ENCODE results near the gene USP17L22. TPM values are rescaled to one million over a fixed set of nuclear protein-coding genes. Genes with fewer than 3 reads are reported as not detected.
A peak's percentile ranks its signal among the peaks of the same experiment; 100 is the strongest.
"Not testable (repeated sequence)": the region's sequence is repeated elsewhere in the genome, so short reads cannot be mapped to it uniquely, and the experiment has no call there.

Gene USP17L22, protein sequence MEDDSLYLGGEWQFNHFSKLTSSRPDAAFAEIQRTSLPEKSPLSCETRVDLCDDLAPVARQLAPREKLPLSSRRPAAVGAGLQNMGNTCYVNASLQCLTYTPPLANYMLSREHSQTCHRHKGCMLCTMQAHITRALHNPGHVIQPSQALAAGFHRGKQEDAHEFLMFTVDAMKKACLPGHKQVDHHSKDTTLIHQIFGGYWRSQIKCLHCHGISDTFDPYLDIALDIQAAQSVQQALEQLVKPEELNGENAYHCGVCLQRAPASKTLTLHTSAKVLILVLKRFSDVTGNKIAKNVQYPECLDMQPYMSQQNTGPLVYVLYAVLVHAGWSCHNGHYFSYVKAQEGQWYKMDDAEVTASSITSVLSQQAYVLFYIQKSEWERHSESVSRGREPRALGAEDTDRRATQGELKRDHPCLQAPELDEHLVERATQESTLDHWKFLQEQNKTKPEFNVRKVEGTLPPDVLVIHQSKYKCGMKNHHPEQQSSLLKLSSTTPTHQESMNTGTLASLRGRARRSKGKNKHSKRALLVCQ
- not detected for total RNA-seq
- long read RNA-seq, partial matches to known transcripts, result 0 of 1 reads
- long read RNA-seq, other reads (novel, unspliced or antisense), result 1 of 1 reads

DNA sequence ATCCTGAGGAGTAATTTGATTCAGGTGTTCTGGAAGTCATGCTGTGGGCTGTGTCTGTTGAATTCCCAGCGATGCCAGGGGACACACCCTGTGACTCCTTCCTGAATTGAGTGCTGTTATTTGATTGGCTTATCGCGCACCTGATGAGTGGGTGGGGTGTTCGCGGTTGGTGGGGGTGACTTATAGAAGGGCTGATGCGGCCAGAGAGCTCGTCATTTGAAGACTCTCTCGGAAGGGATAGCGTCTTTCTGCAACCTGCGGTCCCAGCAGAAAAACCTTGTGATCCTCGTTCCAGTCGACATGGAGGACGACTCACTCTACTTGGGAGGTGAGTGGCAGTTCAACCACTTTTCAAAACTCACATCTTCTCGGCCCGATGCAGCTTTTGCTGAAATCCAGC lies at the start of gene USP17L22:
TSS of gene USP17L22 (plus strand) at position 301 of the 400 bp plus-strand sequence. CDS start at position 301, 0 bp downstream.
- intact Hi-C loops (cut with DNase I); DNase-seq (ENCODE audit: low spot score): not testable (repeated sequence)

DNA sequence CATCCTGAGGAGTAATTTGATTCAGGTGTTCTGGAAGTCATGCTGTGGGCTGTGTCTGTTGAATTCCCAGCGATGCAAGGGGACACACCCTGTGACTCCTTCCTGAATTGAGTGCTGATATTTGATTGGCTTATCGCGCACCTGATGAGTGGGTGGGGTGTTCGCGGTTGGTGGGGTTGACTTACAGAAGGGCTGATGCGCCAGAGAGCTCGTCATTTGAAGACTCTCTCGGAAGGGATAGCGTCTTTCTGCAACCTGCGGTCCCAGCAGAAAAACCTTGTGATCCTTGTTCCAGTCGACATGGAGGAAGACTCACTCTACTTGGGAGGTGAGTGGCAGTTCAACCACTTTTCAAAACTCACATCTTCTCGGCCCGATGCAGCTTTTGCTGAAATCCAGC lies 47.6 kb upstream of the USP17L22 start, which contains the start of gene USP17L12:
TSS of gene USP17L12 (plus strand) at position 301 of the 400 bp plus-strand sequence. CDS start at position 301, 0 bp downstream.
- DNase-seq (ENCODE audit: low spot score); intact Hi-C loops (cut with DNase I): not testable (repeated sequence)

DNA sequence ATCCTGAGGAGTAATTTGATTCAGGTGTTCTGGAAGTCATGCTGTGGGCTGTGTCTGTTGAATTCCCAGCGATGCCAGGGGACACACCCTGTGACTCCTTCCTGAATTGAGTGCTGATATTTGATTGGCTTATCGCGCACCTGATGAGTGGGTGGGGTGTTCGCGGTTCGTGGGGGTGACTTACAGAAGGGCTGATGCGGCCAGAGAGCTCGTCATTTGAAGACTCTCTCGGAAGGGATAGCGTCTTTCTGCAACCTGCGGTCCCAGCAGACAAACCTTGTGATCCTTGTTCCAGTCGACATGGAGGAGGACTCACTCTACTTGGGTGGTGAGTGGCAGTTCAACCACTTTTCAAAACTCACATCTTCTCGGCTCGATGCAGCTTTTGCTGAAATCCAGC lies 42.8 kb upstream of the USP17L22 start, which contains the start of gene USP17L13:
TSS of gene USP17L13 (plus strand) at position 301 of the 400 bp plus-strand sequence. CDS start at position 301, 0 bp downstream.
- intact Hi-C loops (cut with DNase I); DNase-seq (ENCODE audit: low spot score): not testable (repeated sequence)

DNA sequence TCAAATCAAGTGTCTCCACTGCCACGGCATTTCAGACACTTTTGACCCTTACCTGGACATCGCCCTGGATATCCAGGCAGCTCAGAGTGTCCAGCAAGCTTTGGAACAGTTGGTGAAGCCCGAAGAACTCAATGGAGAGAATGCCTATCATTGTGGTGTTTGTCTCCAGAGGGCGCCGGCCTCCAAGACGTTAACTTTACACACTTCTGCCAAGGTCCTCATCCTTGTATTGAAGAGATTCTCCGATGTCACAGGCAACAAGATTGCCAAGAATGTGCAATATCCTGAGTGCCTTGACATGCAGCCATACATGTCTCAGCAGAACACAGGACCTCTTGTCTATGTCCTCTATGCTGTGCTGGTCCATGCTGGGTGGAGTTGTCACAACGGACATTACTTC lies 37.2 kb upstream of the USP17L22 start:
- intact Hi-C loops (cut with DNase I), result not testable (repeated sequence)
- peak; percentile 68 for DNase-seq (ENCODE audit: low spot score)

DNA sequence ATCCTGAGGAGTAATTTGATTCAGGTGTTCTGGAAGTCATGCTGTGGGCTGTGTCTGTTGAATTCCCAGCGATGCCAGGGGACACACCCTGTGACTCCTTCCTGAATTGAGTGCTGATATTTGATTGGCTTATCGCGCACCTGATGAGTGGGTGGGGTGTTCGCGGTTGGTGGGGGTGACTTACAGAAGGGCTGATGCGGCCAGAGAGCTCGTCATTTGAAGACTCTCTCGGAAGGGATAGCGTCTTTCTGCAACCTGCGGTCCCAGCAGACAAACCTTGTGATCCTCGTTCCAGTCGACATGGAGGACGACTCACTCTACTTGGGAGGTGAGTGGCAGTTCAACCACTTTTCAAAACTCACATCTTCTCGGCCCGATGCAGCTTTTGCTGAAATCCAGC lies 33.3 kb upstream of the USP17L22 start, which contains the start of gene USP17L15:
TSS of gene USP17L15 (plus strand) at position 301 of the 400 bp plus-strand sequence. CDS start at position 301, 0 bp downstream.
- DNase-seq (ENCODE audit: low spot score); intact Hi-C loops (cut with DNase I): not testable (repeated sequence)

DNA sequence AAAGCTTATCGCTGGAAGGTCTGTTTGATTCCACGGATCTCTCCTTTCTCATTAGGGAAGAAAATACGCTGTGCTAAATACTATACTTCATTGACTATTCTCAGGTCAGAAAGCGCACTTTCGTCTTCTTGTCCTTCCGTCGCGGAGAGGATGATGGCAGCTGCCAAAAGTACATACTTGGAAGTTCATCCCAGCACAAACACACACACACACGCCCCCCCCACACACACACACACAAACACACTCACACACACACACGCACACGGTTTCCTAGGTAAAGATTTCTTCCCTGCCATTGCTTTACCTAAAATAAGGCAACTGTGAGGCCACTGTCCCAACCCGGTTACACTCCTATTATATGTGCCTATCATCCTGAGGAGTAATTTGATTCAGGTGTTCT lies 29.0 kb upstream of the USP17L22 start:
- intact Hi-C loops (cut with DNase I), result not testable (repeated sequence)
- peak; percentile 64 for DNase-seq (ENCODE audit: low spot score)

DNA sequence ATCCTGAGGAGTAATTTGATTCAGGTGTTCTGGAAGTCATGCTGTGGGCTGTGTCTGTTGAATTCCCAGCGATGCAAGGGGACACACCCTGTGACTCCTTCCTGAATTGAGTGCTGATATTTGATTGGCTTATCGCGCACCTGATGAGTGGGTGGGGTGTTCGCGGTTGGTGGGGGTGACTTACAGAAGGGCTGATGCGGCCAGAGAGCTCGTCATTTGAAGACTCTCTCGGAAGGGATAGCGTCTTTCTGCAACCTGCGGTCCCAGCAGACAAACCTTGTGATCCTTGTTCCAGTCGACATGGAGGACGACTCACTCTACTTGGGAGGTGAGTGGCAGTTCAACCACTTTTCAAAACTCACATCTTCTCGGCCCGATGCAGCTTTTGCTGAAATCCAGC lies 23.8 kb upstream of the USP17L22 start, which contains the start of gene USP17L17:
TSS of gene USP17L17 (plus strand) at position 301 of the 400 bp plus-strand sequence. CDS start at position 301, 0 bp downstream.
- intact Hi-C loops (cut with DNase I); DNase-seq (ENCODE audit: low spot score): not testable (repeated sequence)

DNA sequence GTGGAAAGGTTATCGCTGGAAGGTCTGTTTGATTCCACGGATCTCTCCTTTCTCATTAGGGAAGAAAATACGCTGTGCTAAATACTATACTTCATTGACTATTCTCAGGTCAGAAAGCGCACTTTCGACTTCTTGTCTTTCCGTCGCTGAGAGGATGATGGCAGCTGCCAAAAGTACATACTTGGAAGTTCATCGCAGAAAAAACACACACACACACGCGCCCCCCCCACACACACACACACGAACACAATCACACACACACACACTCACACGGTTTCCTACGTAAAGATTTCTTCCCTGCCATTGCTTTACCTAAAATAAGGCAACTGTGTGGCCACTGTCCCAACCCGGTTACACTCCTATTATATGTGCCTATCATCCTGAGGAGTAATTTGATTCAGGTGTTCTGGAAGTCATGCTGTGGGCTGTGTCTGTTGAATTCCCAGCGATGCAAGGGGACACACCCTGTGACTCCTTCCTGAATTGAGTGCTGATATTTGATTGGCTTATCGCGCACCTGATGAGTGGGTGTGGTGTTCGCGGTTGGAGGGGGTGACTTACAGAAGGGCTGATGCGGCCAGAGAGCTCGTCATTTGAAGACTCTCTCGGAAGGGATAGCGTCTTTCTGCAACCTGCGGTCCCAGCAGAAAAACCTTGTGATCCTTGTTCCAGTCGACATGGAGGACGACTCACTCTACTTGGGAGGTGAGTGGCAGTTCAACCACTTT lies 19.3 kb upstream of the USP17L22 start, which contains the start of gene USP17L18:
TSS of gene USP17L18 (plus strand) at position 678 of the 728 bp plus-strand sequence. CDS start at position 678, 0 bp downstream.
- DNase-seq (ENCODE audit: low spot score), result peak; percentile 77
- intact Hi-C loops (cut with DNase I), result not testable (repeated sequence)

DNA sequence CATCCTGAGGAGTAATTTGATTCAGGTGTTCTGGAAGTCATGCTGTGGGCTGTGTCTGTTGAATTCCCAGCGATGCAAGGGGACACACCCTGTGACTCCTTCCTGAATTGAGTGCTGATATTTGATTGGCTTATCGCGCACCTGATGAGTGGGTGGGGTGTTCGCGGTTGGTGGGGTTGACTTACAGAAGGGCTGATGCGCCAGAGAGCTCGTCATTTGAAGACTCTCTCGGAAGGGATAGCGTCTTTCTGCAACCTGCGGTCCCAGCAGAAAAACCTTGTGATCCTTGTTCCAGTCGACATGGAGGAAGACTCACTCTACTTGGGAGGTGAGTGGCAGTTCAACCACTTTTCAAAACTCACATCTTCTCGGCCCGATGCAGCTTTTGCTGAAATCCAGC lies 14.3 kb upstream of the USP17L22 start, which contains the start of gene USP17L19:
TSS of gene USP17L19 (plus strand) at position 301 of the 400 bp plus-strand sequence. CDS start at position 301, 0 bp downstream.
- DNase-seq (ENCODE audit: low spot score); intact Hi-C loops (cut with DNase I): not testable (repeated sequence)

DNA sequence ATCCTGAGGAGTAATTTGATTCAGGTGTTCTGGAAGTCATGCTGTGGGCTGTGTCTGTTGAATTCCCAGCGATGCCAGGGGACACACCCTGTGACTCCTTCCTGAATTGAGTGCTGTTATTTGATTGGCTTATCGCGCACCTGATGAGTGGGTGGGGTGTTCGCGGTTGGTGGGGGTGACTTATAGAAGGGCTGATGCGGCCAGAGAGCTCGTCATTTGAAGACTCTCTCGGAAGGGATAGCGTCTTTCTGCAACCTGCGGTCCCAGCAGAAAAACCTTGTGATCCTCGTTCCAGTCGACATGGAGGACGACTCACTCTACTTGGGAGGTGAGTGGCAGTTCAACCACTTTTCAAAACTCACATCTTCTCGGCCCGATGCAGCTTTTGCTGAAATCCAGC lies 9.6 kb upstream of the USP17L22 start, which contains the start of gene USP17L20:
TSS of gene USP17L20 (plus strand) at position 301 of the 400 bp plus-strand sequence. CDS start at position 301, 0 bp downstream.
- DNase-seq (ENCODE audit: low spot score); intact Hi-C loops (cut with DNase I): not testable (repeated sequence)

DNA sequence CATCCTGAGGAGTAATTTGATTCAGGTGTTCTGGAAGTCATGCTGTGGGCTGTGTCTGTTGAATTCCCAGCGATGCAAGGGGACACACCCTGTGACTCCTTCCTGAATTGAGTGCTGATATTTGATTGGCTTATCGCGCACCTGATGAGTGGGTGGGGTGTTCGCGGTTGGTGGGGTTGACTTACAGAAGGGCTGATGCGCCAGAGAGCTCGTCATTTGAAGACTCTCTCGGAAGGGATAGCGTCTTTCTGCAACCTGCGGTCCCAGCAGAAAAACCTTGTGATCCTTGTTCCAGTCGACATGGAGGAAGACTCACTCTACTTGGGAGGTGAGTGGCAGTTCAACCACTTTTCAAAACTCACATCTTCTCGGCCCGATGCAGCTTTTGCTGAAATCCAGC lies 4.8 kb upstream of the USP17L22 start, which contains the start of gene USP17L21:
TSS of gene USP17L21 (plus strand) at position 301 of the 400 bp plus-strand sequence. CDS start at position 301, 0 bp downstream.
- intact Hi-C loops (cut with DNase I), result not testable (repeated sequence)

DNA sequence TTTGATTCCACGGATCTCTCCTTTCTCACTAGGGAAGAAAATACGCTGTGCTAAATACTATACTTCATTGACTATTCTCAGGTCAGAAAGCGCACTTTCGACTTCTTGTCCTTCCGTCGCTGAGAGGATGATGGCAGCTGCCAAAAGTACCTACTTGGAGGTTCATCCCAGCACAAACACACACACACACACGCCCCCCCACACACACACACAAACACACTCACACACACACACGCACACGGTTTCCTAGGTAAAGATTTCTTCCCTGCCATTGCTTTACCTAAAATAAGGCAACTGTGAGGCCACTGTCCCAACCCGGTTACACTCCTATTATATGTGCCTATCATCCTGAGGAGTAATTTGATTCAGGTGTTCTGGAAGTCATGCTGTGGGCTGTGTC lies 4.3 kb downstream of the USP17L22 start:
- peak; percentile 93 for DNase-seq (ENCODE audit: low spot score)
- intact Hi-C loops (cut with DNase I), result not testable (repeated sequence)

More for the DNA sequence above, 4.8 kb upstream of the USP17L22 start, which contains the start of gene USP17L21:
- not testable (repeated sequence) for DNase-seq (ENCODE audit: low spot score)

Other genes starting within 250 kb of the USP17L22 start
- not detected for gene FAM90A26, start 97.2 kb upstream of the USP17L22 start, total RNA-seq
- not detected for gene USP17L10, start 57.0 kb upstream of the USP17L22 start, total RNA-seq
- not detected for gene USP17L11, start 52.2 kb upstream of the USP17L22 start, total RNA-seq
- not detected for gene USP17L12, start 47.5 kb upstream of the USP17L22 start, total RNA-seq
- not detected for gene USP17L13, start 42.7 kb upstream of the USP17L22 start, total RNA-seq
- not detected for gene USP17L15, start 33.2 kb upstream of the USP17L22 start, total RNA-seq
- not detected for gene USP17L17, start 23.7 kb upstream of the USP17L22 start, total RNA-seq
- not detected for gene USP17L18, start 19.0 kb upstream of the USP17L22 start, total RNA-seq
- gene USP17L19, start 14.2 kb upstream of the USP17L22 start, total RNA-seq, result not detected
- not detected for gene USP17L20, start 9.5 kb upstream of the USP17L22 start, total RNA-seq
- not detected for gene USP17L21, start 4.7 kb upstream of the USP17L22 start, total RNA-seq
- not detected for gene USP17L24, start 57.5 kb downstream of the USP17L22 start, total RNA-seq
- not detected for gene USP17L25, start 62.3 kb downstream of the USP17L22 start, total RNA-seq
- not detected for gene USP17L26, start 67.0 kb downstream of the USP17L22 start, total RNA-seq
- gene USP17L5, start 71.8 kb downstream of the USP17L22 start, total RNA-seq, result not detected
- not detected for gene USP17L27, start 76.5 kb downstream of the USP17L22 start, total RNA-seq
- gene USP17L28, start 81.3 kb downstream of the USP17L22 start, total RNA-seq, result not detected
- not detected for gene USP17L29, start 86.0 kb downstream of the USP17L22 start, total RNA-seq
- not detected for gene USP17L30, start 95.5 kb downstream of the USP17L22 start, total RNA-seq
- gene DEFB131A, start 176.8 kb downstream of the USP17L22 start, total RNA-seq, result not detected

Measured in cardiac septum (tissue), 1 donor.